Activated naive CD4-positive, alpha-beta T cell treated with Interleukin-2 at 50 U/mL for 16 hours (primary cell): ENCODE data around the gene PCDH15.
"Not testable (repeated sequence)": the region's sequence is repeated elsewhere in the genome, so short reads cannot be mapped to it uniquely, and the experiment has no call there.

ENCODE experiments used
- DNase-seq: peaks from one replicate; pipeline ENCODE4 v3.0.0-alpha.2; 2020

The PCDH15 gene

DNA sequence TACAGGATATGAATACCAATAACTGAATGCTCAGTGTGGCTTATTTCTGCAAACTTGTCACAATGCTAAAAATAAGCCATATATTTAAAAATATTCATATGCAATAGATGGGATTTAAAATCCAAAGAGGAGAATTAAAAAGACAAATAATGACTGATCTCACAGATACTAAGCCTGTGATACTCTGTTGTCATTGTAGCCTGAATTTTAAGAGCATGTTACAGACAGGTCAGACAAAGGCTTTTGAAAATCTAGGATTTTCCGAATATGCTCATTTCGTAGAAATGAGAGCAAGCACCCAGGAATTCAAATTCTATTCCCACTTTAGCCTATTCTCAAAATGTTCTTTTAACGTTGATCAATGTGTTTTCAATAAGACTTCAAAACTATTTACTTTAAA lies 269.7 kb downstream of the PCDH15 start:
- DNase-seq: no peak

DNA sequence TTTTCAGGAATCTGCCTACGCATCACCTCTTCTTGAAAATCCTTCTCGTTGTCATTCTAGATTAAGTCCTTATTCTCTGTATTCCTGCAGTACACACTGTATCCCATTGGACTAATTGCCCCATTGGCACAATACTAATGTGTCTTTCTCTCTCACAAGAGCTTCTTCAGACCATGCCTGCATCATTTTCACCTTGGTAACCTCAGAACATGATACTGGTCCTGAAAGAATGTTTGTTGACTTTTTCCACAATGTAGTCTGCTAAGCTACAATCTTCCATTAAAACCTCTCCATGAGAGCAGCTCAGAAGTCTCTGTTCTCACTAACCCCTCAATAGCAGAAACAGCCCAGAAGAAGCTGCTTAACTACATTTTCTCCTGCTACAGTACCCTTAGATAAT lies 270.7 kb downstream of the PCDH15 start:
- DNase-seq: no peak

- DNase-seq: no peak
Measured at GRCh38 chr10:54525816-54526215, 275.2 kb downstream of the PCDH15 start.

DNA sequence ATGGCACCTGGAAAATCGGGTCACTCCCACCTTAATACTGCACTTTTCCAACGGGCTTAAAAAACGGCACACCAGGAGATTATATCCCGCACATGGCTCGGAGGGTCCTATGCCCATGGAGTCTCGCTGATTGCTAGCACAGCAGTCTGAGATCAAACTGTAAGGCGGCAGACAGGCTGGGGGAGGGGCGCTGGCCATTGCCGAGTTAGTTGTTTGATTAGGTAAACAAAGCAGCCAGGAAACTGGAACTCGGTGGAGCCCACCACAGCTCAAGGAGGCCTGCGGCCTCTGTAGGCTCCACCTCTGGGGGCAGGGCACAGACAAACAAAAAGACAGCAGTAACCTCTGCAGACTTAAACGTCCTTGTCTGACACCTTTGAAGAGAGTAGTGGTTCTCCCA lies 285.8 kb downstream of the PCDH15 start:
- DNase-seq: not testable (repeated sequence)

- no peak for DNase-seq
Measured at GRCh38 chr10:54503863-54504262, 297.2 kb downstream of the PCDH15 start.

DNA sequence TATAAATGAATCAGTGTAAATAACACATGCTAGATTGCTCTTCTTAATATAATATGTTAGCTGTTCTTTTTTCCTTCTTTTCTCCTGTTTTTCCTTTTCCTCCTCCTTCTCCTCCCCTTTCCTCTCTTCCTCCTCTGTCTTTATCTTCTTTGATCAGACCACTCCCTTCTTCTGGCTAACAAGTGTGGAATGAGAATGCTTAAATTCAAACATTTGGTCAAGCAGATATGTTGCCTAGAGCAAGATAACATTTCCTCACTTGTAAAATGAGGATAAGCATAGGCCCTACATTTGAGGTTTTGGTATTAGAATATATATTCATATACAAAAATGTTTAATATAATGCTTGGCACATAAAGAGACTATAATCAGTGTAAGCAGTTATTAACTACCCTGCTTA lies 299.1 kb downstream of the PCDH15 start:
- DNase-seq: no peak

- DNase-seq: no peak
Measured at GRCh38 chr10:54496852-54497251, 304.2 kb downstream of the PCDH15 start.

DNA sequence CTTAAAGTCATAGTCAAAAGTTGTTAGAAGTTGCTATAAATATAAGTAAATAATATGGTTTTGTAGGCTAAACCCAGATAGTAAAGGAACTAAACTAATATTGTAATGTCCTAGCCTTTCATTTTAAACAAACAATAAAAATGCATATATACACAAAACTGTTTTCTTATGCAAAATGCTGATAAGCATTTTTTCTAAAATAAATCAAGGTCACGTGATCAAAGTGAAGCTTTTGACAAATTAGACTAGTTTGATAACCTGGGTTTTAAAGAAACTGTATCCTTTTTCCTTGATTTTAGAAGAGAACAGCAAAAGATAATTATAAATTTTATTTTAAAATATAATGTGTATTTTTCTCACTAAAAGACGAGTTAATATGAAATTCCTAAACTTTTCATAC lies 313.3 kb downstream of the PCDH15 start:
- no peak for DNase-seq

- DNase-seq: no peak
Measured at GRCh38 chr10:54485971-54486370, 315.1 kb downstream of the PCDH15 start.

DNA sequence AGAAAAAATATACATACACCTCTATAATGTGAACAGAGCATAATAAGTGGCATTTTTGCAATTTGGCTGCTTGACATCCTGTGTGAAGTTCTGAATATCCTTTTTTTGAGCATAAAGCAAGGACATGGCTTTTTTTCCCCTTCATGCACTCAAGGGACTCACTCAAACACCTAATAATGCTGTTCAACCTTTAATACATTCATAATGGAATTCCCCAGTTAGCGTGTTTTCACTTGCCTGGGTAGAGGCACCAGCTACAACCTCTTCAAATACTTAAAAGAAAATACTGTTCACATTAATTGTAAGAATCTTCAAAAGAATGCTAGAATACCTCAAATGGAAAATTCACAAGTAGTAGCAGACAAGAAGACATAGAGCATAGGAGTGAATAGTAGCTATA lies 316.8 kb downstream of the PCDH15 start:
- DNase-seq: no peak

GRCh38 chr10:54478601-54479000 lies 322.4 kb downstream of the PCDH15 start:
- no peak for DNase-seq

DNA sequence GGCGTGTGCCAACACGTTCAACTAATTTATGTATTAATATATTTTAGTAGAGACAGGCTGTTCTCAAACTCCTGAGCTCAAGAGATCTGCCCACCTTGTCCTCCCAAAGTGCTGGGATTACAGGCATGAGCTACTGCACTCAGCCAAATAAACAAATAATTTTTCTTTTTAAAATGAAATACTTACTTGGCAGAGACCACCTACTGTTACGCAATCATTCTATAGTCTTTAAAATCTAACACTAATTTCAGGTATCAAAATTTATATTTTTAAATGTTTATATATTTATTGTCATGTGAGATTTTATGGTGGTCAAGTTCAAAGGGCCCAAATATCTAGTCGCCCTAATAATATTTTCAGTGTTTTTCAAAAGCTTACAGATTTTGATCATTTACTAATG lies 323.3 kb downstream of the PCDH15 start:
- DNase-seq: no peak

- no peak for DNase-seq
Measured at GRCh38 chr10:54470324-54470631, 330.8 kb downstream of the PCDH15 start.

DNA sequence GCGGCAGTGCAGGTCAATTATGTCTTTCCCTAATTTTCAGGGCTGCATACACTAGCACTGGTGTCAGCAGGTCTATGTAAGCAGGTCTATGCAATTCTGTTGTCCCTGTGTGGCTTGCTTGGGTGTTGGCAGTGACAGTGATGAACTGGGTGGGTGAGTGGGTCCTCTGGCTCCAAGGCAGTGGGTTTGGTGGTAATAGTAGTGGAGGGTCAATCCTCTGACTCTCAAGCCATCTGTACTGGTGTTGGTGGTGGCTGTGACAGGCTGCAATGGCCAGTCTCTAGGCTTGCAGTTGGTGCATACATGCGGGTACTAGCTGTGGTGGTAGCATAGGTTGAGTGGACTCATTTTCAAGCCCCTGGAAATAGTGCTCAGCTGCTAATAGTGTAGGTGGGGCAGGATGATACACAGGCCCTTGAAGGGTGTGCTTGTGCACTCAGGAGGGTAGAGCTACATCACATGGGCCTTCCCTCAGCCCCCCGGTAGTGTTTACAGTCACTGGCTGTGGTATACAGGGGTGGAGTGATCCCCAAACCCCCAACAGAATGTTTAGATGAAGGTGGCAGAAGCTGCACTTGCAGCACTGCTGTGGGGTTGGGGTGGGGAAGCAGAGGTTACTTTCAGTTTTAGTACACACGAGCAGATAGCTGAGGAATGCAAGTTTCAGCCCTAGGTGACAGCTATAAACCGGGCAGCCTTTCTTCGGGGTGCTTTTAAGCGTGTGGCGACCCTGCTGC lies 331.3 kb downstream of the PCDH15 start:
- no peak for DNase-seq

DNA sequence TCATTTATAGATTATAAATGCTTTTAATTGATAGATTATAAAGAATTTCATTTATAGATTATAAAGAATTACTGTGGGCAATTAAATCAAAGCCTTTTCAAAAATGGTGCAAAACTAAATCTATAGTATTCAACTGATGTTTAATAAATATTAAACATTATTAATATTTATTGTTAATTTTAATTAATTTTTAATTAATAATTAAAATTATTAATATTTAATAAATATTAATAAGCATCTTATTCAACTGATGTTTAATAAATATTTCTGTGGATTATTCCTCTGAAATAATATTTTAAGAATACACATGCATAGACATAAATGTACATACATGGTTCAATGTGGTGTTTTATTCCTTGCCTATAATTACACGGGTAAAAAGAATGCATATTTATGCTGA lies 346.8 kb downstream of the PCDH15 start:
- DNase-seq: no peak

- DNase-seq: no peak
Measured at GRCh38 chr10:54449056-54449455, 352.0 kb downstream of the PCDH15 start.

- no peak for DNase-seq
Measured at GRCh38 chr10:54444170-54444569, 356.9 kb downstream of the PCDH15 start.

DNA sequence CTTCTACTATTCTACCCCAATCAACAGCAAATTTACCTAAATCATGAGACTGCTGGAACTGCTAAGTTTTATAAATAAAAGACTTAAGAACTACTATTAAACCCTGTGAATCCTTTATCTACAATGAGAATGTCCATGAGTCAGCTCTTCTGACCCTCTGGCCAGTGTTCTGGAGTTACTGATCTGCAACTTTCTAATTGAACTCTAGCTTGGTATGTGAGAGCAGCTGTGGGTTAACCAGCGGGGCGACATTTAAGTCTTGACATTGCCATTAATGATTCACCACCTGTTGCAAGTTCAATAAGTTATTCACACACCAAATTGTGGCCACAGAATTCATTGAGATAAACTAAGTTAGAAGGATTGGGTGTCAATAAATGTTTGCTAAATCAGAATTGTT lies 359.8 kb downstream of the PCDH15 start:
- DNase-seq: no peak

GRCh38 chr10:54434782-54435181 lies 366.2 kb downstream of the PCDH15 start:
- no peak for DNase-seq

GRCh38 chr10:54415483-54415882 lies 385.5 kb downstream of the PCDH15 start:
- DNase-seq: no peak

DNA sequence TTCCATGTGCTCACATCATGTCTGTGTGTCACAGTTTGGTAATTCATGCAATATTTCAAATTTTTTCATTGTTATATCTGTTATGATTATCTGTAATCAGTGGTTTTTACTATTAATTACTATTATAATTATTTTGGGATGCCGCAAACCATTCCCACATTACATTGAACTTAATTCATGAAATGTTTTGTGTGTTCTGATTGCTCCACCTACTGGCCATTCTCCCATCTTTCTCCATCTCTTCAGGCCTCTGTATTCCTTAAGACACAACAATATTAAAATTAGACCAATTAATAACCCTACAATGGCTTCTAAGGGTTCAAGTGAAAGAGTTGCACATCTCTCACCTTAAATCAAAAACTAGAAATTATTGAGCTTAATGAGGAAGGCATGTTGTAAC lies 398.5 kb downstream of the PCDH15 start:
- DNase-seq: no peak

- no peak for DNase-seq
Measured at GRCh38 chr10:54396031-54396430, 405.0 kb downstream of the PCDH15 start.

- DNase-seq: not testable (repeated sequence)
Measured at GRCh38 chr10:54394598-54394997, 406.4 kb downstream of the PCDH15 start.

GRCh38 chr10:54372179-54372578 lies 428.9 kb downstream of the PCDH15 start:
- DNase-seq: no peak

GRCh38 chr10:54368984-54369383 lies 432.0 kb downstream of the PCDH15 start:
- DNase-seq: no peak

- no peak for DNase-seq
Measured at GRCh38 chr10:54363390-54363789, 437.6 kb downstream of the PCDH15 start.
